GM12801 (cell line): ENCODE measurements around the gene PHC2.

Source experiments
- TF ChIP-seq, protein P1 (sequence below): IDR thresholded peaks from one replicate; pipeline ENCODE4 v1.5.1; 2011; ENCODE audit warnings: control low read depth; ENCODE audit not compliant: insufficient read length; ENCODE audit errors: extremely low read depth

Gene PHC2

GRCh38 chr1:33445108-33445507 lies 14.2 kb upstream of the PHC2 start:
- TF ChIP-seq, protein P1, sequence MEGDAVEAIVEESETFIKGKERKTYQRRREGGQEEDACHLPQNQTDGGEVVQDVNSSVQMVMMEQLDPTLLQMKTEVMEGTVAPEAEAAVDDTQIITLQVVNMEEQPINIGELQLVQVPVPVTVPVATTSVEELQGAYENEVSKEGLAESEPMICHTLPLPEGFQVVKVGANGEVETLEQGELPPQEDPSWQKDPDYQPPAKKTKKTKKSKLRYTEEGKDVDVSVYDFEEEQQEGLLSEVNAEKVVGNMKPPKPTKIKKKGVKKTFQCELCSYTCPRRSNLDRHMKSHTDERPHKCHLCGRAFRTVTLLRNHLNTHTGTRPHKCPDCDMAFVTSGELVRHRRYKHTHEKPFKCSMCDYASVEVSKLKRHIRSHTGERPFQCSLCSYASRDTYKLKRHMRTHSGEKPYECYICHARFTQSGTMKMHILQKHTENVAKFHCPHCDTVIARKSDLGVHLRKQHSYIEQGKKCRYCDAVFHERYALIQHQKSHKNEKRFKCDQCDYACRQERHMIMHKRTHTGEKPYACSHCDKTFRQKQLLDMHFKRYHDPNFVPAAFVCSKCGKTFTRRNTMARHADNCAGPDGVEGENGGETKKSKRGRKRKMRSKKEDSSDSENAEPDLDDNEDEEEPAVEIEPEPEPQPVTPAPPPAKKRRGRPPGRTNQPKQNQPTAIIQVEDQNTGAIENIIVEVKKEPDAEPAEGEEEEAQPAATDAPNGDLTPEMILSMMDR: no peak

DNA sequence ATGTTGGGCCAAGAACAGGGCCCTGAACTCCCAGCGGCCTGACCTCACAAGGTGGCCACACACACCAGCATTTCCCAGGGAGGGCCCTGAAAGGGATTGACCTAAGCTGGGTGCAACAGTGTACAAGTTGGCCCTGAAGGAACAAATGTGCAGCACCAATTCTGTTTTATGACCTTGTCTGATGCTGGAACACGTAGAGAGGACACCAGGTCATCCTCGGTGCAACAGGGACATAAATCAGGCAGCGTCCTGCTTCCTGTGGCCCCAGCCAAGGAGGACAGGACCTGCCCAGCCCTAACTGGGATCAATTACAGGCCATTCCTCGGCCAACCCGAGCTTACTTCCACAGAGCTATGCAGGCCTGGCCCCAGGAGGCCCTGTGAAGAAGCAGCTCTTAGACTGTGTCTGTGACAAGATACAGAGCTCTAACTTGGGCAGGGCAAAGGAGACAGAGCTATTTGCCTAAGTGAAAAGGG lies 12.8 kb upstream of the PHC2 start:
- TF ChIP-seq, protein P1: no peak

DNA sequence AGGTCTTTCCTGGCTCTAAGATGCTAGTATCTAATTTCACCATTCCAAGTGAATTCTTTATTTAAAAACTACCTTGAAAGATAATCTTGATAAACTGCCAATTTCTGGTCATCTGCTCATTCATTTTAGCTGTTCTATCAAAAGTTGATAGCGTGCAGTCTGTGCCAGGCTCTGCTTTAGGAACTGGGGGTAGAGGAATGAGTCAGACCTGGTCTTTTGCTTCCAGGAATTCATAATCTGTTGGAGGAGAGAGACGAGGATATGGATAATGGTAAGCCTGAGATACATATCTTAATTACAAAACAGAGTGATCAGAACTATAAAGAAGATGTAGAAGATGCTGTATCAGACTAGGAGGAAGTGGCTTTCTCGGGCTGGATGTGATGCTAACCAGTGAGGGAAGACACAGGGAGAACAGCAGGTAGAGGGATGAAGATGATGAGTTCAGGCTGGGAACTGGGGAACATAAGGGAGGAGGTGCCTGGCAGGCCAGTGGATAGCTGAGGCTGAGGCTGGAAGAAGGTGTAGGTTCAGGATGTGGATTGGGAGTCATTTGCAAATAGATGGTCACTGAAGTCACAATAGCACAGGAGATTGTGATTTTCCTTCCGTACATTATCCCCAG lies 12.3 kb upstream of the PHC2 start:
- TF ChIP-seq, protein P1: no peak

DNA sequence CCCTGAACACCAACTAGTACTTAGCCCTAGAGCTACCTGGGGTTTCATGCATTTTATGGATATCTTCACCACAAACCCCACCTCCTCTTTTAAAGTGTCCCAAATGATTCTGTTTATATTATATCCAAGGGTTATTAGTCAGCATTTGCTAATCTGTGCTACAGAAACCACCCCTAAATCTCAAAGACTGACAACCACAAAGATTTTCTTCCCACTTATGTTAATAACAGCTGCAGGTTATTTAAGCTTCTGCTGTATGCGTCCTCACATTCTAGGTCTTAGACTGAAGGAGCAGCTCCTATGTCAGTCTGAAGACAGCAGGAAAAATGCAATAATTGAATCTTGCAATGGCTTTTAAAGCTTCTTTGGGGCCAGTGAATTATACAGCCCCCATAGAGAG lies 11.2 kb upstream of the PHC2 start:
- TF ChIP-seq, protein P1: no peak

DNA sequence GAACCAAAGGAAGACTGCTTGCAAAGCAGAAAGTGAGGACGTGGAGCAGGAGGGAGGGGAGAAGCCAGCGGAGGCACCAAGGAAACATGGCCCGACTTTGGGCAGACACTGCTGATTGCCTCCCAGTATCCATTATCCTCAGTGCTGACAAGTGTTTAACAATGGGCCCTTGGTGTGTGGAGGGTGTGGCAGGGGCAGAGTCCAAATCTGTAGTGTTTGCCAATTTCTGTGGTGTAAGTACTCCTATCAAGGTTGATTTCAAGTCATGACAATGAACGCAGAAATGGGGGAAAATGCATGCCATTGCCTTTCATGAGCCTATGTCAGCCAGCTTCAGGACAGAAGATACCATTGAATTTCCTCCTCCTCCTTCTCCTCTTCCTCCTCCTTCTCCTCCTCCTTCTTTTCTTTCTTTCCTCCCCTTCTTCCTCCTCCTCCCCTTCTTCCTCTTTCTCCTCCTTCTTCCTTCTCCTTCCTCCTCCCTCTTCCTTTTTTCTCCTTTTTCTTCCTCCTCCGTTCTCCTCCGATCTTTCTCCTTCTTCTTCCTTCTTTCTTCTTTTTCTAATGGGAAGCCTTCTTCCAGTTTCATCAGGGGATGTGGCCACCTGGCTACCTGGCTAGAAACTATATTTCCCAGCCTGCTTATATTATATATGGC lies 10.3 kb upstream of the PHC2 start:
- TF ChIP-seq, protein P1: no peak

- TF ChIP-seq, protein P1: no peak
Observed at GRCh38 chr1:33439662-33440061, 8.8 kb upstream of the PHC2 start.

- TF ChIP-seq, protein P1: no peak
Observed at GRCh38 chr1:33438364-33439160, 7.7 kb upstream of the PHC2 start.
